Mucosa of gallbladder (tissue), 1 donor: Measurements from ENCODE around the gene DMXL2. TPM values are rescaled to one million over a fixed set of nuclear protein-coding genes. Genes with fewer than 3 reads are reported as not detected.
"Not testable (repeated sequence)": the region's sequence is repeated elsewhere in the genome, so short reads cannot be mapped to it uniquely, and the experiment has no call there.

ENCODE experiments used
- DNase-seq: peaks from one replicate; pipeline ENCODE4 v3.0.0-alpha.2; 2020; ENCODE audit warnings: low spot score
- total RNA-seq: library from RNA; stranded (reverse); gene quantifications from one replicate; pipeline ENCODE4 v1.2.1, GENCODE V29; 2021
- donor health status: DM: no; HTN: no; CAD: no.

DMXL2 gene
- total RNA-seq, 1 donor from 2014 or later = 25.8 TPM

DNA sequence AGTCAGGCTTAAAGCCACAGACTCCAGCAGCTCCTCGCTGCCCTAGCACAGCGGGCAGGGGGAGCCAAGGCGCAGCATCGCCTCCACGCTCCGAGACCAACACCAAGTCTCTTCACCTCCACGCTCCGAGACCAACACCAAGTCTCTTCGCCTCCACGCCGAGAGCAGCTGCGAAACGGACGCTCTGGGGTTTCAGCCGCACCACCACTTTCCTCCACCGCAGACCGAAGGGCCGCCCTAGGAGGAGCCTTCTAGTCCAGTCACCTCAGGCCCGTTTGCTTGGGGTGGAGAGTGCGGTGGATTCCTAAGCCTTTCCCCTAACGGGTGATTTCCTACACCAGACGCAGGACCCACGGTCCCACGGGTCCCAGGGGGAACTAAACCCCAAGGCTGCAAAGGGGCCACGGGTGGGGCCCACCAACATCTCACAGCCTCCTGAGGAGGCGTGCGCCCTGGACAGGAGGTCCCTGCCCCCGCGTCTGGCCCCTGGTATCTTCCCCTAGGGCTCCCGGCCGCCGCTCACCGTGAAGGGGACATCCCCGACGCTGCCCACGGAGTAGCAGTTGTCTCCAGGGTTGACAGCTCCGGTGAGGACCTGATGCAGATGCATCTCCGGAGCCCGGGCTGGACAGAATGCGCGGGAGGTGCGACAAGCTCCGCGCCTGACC, 501 bp downstream of the DMXL2 start:
- DNase-seq = peak; percentile 37

- no peak for DNase-seq
Measured at GRCh38 chr15:51621155-51621765, 1.3 kb downstream of the DMXL2 start.

DNA sequence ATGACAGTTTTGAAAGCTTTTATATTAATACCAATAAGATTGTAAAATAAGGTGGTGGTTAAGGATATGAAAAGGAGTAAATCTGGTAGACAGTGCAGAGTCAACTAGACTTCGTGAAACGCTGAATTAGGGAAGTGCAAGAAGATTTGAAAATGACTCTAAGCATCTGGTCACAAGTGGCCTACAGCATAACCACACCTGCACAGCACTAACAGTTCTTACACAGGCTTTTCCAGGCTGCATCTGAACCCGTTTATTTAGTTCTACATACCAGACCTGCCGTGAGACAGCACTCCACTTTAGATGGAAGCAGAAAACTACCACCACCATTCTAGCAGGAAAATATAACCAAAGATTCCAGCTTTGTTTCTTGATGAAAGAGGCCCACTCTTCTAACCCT, 1.9 kb downstream of the DMXL2 start:
- DNase-seq = no peak

- no peak for DNase-seq
Measured at GRCh38 chr15:51620122-51620521, 2.4 kb downstream of the DMXL2 start.

- DNase-seq = no peak
Measured at GRCh38 chr15:51619331-51620035, 3.1 kb downstream of the DMXL2 start.

DNA sequence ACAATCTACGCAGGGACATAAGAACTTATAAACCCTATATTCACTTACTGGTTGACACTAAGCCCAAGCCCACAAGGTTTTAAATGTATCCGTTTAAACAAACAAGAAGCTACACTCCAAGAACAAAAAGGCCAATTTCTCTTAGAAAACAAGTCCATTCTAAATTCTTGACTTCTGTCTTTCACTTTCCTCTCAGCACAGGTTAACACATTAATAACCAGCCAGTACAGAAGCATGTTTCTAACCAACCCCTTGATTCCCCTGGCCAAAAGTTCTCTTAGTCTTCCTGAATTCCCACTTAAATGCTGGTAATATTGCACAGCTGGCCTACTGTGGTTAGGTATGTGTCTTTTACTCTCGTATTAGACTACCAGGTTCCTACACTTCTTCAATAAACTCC, 4.7 kb downstream of the DMXL2 start:
- DNase-seq = no peak

DNA sequence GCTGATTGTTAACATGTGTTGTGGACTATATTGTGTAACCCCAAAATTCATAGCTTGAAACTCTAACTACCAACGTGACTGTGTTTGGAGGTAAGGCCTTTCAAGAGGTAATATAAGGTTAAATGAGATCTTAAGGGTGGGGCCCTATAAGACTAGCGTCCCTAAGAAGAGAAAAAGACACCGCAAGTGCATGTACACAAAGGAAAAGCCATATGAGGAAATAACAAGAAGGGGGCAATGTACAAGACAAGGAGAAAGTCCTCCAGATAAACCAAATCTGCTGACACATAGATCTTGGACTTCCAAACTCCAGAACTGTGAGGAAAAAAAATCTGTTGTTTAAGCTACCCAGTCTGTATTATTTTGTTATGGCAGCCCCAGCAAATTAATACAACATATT, 8.6 kb downstream of the DMXL2 start:
- no peak for DNase-seq

DNA sequence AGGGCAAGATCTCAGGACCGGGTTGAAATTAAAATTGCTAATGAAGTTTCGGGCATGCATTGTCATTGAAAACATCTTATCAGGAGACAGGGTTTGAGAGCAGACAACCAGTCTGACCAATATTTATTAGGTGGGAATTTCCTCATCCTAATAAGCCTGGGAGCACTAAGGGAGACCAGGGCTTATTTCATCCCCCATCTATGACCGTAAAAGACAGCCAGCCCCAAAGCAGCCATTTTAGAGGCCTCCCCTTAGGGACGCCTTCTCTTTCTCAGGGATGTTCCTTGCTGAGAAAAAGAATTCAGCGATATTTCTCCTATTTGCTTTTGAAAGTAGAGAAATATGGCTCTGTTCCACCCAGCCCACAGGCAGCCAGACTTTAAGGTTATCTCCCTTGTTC, 9.9 kb downstream of the DMXL2 start:
- DNase-seq = not testable (repeated sequence)

DNA sequence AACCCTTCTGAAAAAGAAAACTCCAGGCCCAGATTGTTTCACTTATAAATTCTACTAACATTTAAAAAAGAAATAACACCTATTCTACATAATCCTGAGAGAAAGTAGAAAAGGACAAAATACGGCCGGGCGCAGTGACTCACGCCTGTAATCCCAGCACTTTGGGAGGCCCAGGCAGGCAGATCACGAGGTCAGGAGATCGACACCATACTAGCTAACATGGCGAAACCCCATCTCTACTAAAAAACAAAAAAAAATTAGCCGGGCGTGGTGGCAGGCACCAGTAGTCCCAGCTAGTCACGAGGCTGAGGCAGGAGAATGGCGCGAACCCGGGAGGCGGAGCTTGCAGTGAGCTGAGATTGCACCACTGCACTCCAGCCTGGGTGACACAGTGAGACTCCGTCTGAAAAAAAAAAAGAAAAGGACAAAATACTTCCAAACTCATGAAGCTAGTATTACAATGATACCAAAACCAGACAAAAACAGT, 19.1 kb downstream of the DMXL2 start:
- DNase-seq = not testable (repeated sequence)

- DNase-seq = no peak
Measured at GRCh38 chr15:51603002-51603401, 19.6 kb downstream of the DMXL2 start.

DNA sequence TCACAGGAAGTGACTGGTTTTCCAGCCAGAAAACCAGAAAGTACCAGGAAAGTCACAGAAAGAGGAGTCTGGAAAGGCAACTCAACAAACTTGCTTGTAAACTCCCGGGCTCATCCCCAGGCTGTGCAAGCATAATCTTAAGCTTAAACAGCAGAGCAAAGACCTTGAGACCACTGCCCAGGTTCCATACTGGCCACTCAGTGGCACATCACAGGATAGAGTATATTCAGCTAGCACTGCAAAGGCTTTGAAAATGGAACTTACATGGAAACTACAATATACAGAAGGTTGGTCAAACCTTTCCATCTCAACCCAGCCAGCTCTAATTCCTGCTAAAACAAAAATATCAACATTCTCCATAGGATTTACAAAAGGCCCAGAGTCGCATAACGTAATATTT, 20.1 kb downstream of the DMXL2 start:
- no peak for DNase-seq

- DNase-seq = no peak
Measured at GRCh38 chr15:51601801-51602200, 20.8 kb downstream of the DMXL2 start.

- DNase-seq = no peak
Measured at GRCh38 chr15:51600114-51600513, 22.5 kb downstream of the DMXL2 start.

GRCh38 chr15:51589881-51590568, 32.5 kb downstream of the DMXL2 start:
- DNase-seq = no peak

DNA sequence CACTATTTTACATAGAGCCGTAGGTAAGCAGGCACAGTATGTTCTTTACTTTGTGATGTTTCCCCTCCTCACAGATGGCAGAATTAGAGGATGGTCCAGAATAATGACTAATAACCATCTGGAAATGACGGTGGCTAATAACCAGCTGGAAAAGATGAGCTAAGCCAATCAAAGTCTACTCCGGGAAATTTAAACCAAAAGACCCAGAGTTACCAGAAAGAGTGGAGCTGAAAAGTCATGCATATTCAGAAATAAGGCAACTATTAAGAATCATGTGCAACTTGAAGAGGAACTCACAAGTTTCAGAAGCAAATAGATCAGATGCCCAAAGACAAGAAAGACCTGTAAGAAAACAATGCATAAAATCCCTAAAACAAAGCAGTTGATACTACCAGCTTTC, 33.6 kb downstream of the DMXL2 start:
- no peak for DNase-seq

GRCh38 chr15:51585986-51586385, 36.6 kb downstream of the DMXL2 start:
- no peak for DNase-seq

GRCh38 chr15:51580982-51581381, 41.6 kb downstream of the DMXL2 start:
- DNase-seq = no peak

GRCh38 chr15:51580385-51580784, 42.2 kb downstream of the DMXL2 start:
- DNase-seq = no peak

DNA sequence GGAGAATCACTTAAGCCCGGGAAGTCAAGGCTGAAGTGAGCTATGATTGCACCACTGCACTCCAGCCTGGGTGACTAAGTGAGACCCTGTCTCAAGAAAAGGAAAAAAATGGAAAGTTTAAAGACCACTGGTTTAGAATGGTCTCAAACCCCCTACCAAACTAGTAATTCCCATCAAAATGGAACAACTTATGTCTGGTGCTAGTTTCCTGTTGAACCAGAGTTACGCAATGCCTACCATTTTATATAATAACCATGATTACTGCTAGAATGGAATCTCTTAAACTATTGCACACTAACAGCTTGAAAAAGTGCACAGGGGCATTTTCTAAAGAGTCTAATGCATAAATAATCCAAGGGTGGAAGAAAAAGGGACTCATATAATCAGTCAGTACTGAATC, 43.6 kb downstream of the DMXL2 start:
- no peak for DNase-seq

- DNase-seq = no peak
Measured at GRCh38 chr15:51577636-51578304, 44.8 kb downstream of the DMXL2 start.

GRCh38 chr15:51576911-51577500, 45.6 kb downstream of the DMXL2 start:
- no peak for DNase-seq
